Natural killer cell (primary cell): ENCODE measurements around the gene OR6X1. TPM values are rescaled to one million over a fixed set of nuclear protein-coding genes. Genes with fewer than 3 reads are reported as not detected.

Source experiments
- ATAC-seq, 3 donors: fragments of 150-1000 bp in 2 of 3; fragments of 200-7000 bp in 1 of 3; cut with Tn5 transposase; 1 replicate in 1 of 3; 2 replicates in 2 of 3; pipeline ENCODE4 v1.10.0; 2021; ENCODE audit warnings: mild to moderate bottlenecking in 2 of 3, moderate library complexity in 2 of 3
- DNase-seq, 2 donors: peaks; one replicate each; pipeline versions ENCODE4 v3.0.0 to v3.0.0-alpha.2; 2013 to 2021; ENCODE audit warnings: mixed read lengths in 1 of 2
- H3K27ac ChIP-seq: one replicate; pipeline ENCODE4 v1.5.1; 2013; ENCODE audit warnings: mild to moderate bottlenecking, low read length
- H3K27me3 ChIP-seq: one replicate; pipeline ENCODE4 v1.6.1; 2013; ENCODE audit warnings: low read length; ENCODE audit not compliant: control insufficient read depth, insufficient read depth
- H3K36me3 ChIP-seq: one replicate; pipeline ENCODE4 v1.6.1; 2013; ENCODE audit warnings: low read length; ENCODE audit not compliant: control insufficient read depth, insufficient read depth
- H3K4me1 ChIP-seq: one replicate; pipeline ENCODE4 v1.6.1; 2013; ENCODE audit warnings: low read length; ENCODE audit not compliant: control insufficient read depth, insufficient read depth
- H3K4me3 ChIP-seq: one replicate; pipeline ENCODE4 v1.5.1; 2013; ENCODE audit warnings: low read length
- H3K9me3 ChIP-seq: one replicate; pipeline ENCODE4 v1.6.1; 2013; ENCODE audit warnings: low read length; ENCODE audit not compliant: control insufficient read depth, insufficient read depth
- H3K27ac Mint-ChIP-seq, 2 donors: one replicate each; pipeline ENCODE4 v1.8.0; 2022; ENCODE audit warnings: mild to moderate bottlenecking in 2 of 2, mixed read lengths in 2 of 2, moderate library complexity in 1 of 2
- H3K27me3 Mint-ChIP-seq, 2 donors: one replicate each; pipeline ENCODE4 v1.8.0; 2022; ENCODE audit warnings: low read depth in 2 of 2, mixed read lengths in 2 of 2
- H3K36me3 Mint-ChIP-seq: one replicate; pipeline ENCODE4 v1.8.0; 2022; ENCODE audit warnings: mixed read lengths
- H3K4me1 Mint-ChIP-seq, 2 donors: one replicate each; pipeline ENCODE4 v1.8.0; 2022; ENCODE audit warnings: mixed read lengths in 2 of 2
- H3K4me3 Mint-ChIP-seq: one replicate; pipeline ENCODE4 v1.8.0; 2022; ENCODE audit warnings: mild to moderate bottlenecking, moderate library complexity, mixed read lengths
- H3K9me3 Mint-ChIP-seq, 2 donors: one replicate each; pipeline ENCODE4 v1.8.0; 2022; ENCODE audit warnings: mixed read lengths in 2 of 2
- WGBS: methylation state at CpG from one replicate; pipeline ENCODE4 v1.1.7; 2013; ENCODE audit warnings: missing lambda C conversion rate; ENCODE audit not compliant: insufficient coverage; 5-methylcytosine and 5-hydroxymethylcytosine counted together
- intact Hi-C: fragments of 100-400 bp; cut with micrococcal nuclease; formaldehyde crosslinking; loops from one replicate; pipeline ENCODE4 v1.14.2; 2022
- total RNA-seq, 4 donors: library from RNA; stranded (reverse); fragments of 120-200 nt in 1 of 4; gene quantifications; one replicate each; pipeline versions ENCODE4 v1.2.3 to v1.2.4, GENCODE V29; 2013 to 2022
- TF ChIP-seq, protein P1 (sequence below): fragments of 200-600 bp; IDR thresholded peaks from one replicate; pipeline ENCODE4 v1.8.0; 2022; ENCODE audit warnings: antibody characterized with exemption

OR6X1 gene
- total RNA-seq, 3 donors from 2014 or later (not counting 1 experiment from before 2014, with no cell fraction given) = not detected

DNA sequence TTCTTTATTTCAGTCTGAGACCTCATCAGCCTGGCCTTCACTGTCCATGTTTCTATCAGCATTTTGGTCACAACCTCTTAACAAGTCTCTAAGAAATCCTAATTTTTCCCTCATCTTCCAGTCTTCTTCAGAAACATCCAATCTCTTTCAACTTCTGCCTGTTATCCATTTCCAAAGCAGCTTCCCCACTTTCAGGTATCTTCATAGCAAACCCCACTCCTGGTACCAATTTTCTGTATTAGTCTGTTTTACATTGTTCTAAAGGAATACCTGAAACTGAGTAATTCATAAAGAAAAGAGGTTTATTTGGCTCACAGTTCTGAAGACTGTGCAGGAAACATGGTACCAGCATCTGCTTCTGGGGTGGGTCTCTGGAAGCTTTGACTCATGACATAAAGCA, 8.1 kb upstream of the OR6X1 start:
- no peaks in the 10 kb centered on the region for H3K4me1 Mint-ChIP-seq
- peaks cover 15% of the 10 kb centered on the region for H3K36me3 Mint-ChIP-seq
- intact Hi-C loops = no loop called here
- ATAC-seq (no peak), DNase-seq (no peak)
- TF ChIP-seq, protein P1, sequence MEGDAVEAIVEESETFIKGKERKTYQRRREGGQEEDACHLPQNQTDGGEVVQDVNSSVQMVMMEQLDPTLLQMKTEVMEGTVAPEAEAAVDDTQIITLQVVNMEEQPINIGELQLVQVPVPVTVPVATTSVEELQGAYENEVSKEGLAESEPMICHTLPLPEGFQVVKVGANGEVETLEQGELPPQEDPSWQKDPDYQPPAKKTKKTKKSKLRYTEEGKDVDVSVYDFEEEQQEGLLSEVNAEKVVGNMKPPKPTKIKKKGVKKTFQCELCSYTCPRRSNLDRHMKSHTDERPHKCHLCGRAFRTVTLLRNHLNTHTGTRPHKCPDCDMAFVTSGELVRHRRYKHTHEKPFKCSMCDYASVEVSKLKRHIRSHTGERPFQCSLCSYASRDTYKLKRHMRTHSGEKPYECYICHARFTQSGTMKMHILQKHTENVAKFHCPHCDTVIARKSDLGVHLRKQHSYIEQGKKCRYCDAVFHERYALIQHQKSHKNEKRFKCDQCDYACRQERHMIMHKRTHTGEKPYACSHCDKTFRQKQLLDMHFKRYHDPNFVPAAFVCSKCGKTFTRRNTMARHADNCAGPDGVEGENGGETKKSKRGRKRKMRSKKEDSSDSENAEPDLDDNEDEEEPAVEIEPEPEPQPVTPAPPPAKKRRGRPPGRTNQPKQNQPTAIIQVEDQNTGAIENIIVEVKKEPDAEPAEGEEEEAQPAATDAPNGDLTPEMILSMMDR = no peak
- no peaks in the 10 kb centered on the region for H3K36me3 ChIP-seq
- peaks cover 13% of the 10 kb centered on the region for H3K9me3 ChIP-seq
- H3K4me3 Mint-ChIP-seq = no peak overlapping the region
- peaks cover 4 to 8% of the 10 kb centered on the region in 2 donors for H3K9me3 Mint-ChIP-seq
- H3K27me3 Mint-ChIP-seq = peaks cover 17 to 27% of the 10 kb centered on the region in 2 donors
- no peak overlapping the region for H3K27ac Mint-ChIP-seq
- peaks cover 2% of the 10 kb centered on the region for H3K27me3 ChIP-seq
- H3K4me3 ChIP-seq = no peak overlapping the region
- H3K27ac ChIP-seq = no peak overlapping the region
- no peaks in the 10 kb centered on the region for H3K4me1 ChIP-seq

GRCh38 chr11:123760894-123761293, 6.6 kb upstream of the OR6X1 start:
- H3K36me3 ChIP-seq = no peaks in the 10 kb centered on the region
- WGBS = no CpG with 5 or more reads among the region's 1 CpG
- ATAC-seq = no peak
- Mint-ChIP-seq H3K27ac (no peak overlapping the region), H3K9me3 (peaks cover 4 to 8% of the 10 kb centered on the region in 2 donors), H3K27me3 (peaks cover 24 to 36% of the 10 kb centered on the region in 2 donors), H3K36me3 (peaks cover 15% of the 10 kb centered on the region), H3K4me3 (no peak overlapping the region), H3K4me1 (no peaks in the 10 kb centered on the region)
- peaks cover 13% of the 10 kb centered on the region for H3K9me3 ChIP-seq
- DNase-seq = no peak
- H3K4me3 ChIP-seq = no peak overlapping the region
- H3K27me3 ChIP-seq = peaks cover 2% of the 10 kb centered on the region
- intact Hi-C loops = no loop called here
- no peaks in the 10 kb centered on the region for H3K4me1 ChIP-seq
- H3K27ac ChIP-seq = no peak overlapping the region
- TF ChIP-seq, protein P1 = no peak

DNA sequence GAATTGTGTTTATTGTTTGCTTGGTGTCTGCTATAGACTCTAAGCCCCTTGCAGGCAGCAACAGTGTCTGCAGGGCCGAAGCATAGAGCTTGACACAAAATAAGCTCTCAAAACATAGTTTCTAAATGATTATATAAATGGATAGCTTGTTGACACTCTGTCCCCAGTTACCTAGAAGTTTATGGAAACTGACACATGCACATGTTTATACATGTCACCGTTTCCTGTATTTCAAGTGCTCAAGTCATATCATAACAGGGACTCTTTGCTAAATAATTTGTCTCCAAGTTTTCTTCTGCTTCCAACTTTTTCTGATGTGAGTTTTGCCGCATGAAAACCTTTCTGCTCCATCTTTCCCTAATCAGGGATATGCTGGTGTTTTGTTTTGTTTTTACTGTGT, 3.7 kb upstream of the OR6X1 start:
- Histone ChIP-seq H3K9me3 (peaks cover 13% of the 10 kb centered on the region), H3K36me3 (no peaks in the 10 kb centered on the region), H3K4me1 (no peaks in the 10 kb centered on the region), H3K27me3 (peaks cover 2% of the 10 kb centered on the region), H3K27ac (no peak overlapping the region), H3K4me3 (no peak overlapping the region)
- Mint-ChIP-seq H3K27ac (no peak overlapping the region), H3K27me3 (peaks cover 22 to 35% of the 10 kb centered on the region in 2 donors), H3K4me3 (no peak overlapping the region), H3K9me3 (peaks cover 4 to 8% of the 10 kb centered on the region in 2 donors), H3K4me1 (no peaks in the 10 kb centered on the region), H3K36me3 (peaks cover 8% of the 10 kb centered on the region)
- 96% methylated on average over 2 of the region's 3 CpGs for WGBS
- TF ChIP-seq, protein P1 = no peak
- intact Hi-C loops = no loop called here
- ATAC-seq (no peak), DNase-seq (no peak)

DNA sequence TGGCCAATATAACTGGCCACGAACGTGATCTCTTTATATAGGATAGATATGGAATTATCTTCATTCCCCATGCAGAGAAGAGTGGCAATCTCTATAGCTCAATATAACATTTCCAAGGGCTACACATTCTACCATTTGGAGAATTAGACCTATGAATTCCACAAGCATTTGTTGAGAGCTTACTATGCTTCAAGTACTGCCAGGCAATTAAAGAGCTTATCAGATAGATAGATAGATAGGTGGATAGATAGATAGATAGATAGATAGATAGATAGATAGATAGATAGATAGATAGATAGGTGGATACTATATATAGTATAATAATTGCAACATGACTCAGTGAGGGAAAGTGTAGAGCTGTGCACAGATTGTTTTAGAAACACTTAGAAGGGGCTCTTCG, 1.5 kb upstream of the OR6X1 start:
- ATAC-seq (no peak), DNase-seq (no peak)
- TF ChIP-seq, protein P1 = no peak
- peaks cover 27 to 54% of the 10 kb centered on the region in 2 donors for H3K27me3 Mint-ChIP-seq
- 95% methylated on average over 1 of the region's 3 CpGs for WGBS
- no peak overlapping the region for H3K4me3 ChIP-seq
- H3K36me3 ChIP-seq = no peaks in the 10 kb centered on the region
- no peak overlapping the region for H3K4me3 Mint-ChIP-seq
- H3K27me3 ChIP-seq = no peaks in the 10 kb centered on the region
- H3K27ac Mint-ChIP-seq = no peak overlapping the region
- no peaks in the 10 kb centered on the region for H3K9me3 Mint-ChIP-seq
- no peaks in the 10 kb centered on the region for H3K36me3 Mint-ChIP-seq
- H3K27ac ChIP-seq = no peak overlapping the region
- no peaks in the 10 kb centered on the region for H3K9me3 ChIP-seq
- H3K4me1 Mint-ChIP-seq = no peaks in the 10 kb centered on the region
- H3K4me1 ChIP-seq = no peaks in the 10 kb centered on the region
- intact Hi-C loops = no loop called here
